ENCODE results near the gene KLHL17. TPM values are rescaled to one million over a fixed set of nuclear protein-coding genes. Genes with fewer than 3 reads are reported as not detected.

Gene KLHL17
- total RNA-seq, 1 experiment from 2014 or later, result 41.4 TPM

DNA sequence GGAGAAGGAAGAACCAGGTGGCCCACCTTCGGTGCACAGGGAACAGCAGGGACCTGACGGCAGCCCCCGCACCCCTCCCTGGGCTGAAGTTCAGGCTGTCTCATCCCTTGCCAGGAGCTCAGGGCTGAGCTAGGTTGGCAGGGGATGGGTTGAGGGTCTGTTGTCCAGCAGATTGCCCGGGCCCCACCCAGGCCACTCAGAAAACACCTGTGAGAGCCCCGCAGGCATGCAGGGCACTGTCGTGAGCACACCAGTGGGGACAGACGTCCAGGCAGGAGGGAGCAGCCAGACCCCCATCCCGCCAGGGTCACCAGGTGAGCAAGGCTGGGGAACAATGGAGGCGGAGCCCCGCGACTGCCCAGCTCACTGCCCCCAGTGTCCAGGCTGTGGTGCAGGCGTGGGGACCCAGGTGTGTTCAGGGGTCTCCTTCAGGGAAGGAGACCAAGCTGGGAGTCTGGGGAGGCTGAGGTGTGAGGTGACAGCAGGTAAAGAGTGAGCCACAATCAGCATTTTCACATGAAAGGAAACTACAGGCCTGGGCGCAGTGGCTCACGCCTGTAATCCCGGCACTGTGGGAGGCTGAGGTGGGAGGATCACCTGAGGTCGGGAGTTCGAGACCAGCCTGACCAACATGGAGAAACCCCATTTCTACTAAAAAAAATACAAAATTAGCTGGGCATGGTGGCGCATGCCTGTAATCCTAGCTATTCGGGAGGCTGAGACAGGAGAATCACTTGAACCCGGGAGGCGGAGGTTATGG lies 46.1 kb upstream of the KLHL17 start:
- Mint-ChIP-seq H3K9me3 (peaks cover 0 to 2% of the 10 kb centered on the region in 2 experiments; a peak in 2 of 5 replicates), H3K27me3 (ENCODE audit: low read depth) (peaks cover 87% of the 10 kb centered on the region), H3K4me1 (peaks cover 6 to 9% of the 10 kb centered on the region in 2 experiments; a peak in 3 of 4 replicates), H3K27ac (no peak overlapping the region), H3K36me3 (ENCODE audit: insufficient read depth in 1 of 3, low read depth in 3 of 3) (peaks cover 0 to 2% (median 0%) of the 10 kb centered on the region in 3 experiments; a peak in 1 of 7 replicates), H3K4me3 (no peak overlapping the region)
- Histone ChIP-seq H3K79me1 (ENCODE audit: insufficient read depth, low read depth, low read length, poor library complexity, severe bottlenecking) (no peaks in the 10 kb centered on the region), H2AK5ac (ENCODE audit: insufficient read length, low read length) (no peak overlapping the region), H4K5ac (ENCODE audit: insufficient read length, low read depth, low read length) (no peak overlapping the region), H3K27me3 (ENCODE audit: insufficient read depth, low read length) (no peaks in the 10 kb centered on the region; the same call in 1 of the 2 replicates), H3K18ac (ENCODE audit: insufficient read length, low read depth, low read length) (no peak overlapping the region), H2BK5ac (ENCODE audit: insufficient read length, low read length) (no peak overlapping the region), H3K23me2 (ENCODE audit: insufficient read length, low read depth, low read length, poor library complexity, severe bottlenecking) (no peaks in the 10 kb centered on the region), H3K4me2 (ENCODE audit: insufficient read depth, insufficient read length, low read length) (no peak overlapping the region), H3K4ac (ENCODE audit: low read depth, low read length) (no peak overlapping the region), H3K56ac (ENCODE audit: insufficient read length, low read depth, low read length) (no peak overlapping the region), H3K9ac (ENCODE audit: extremely low read depth, insufficient read length, low read length) (no peak overlapping the region), H3K14ac (ENCODE audit: insufficient read depth, low read length) (no peak overlapping the region; the same call in 1 of the 2 replicates), H4K8ac (replicated peaks; ENCODE audit: insufficient read length, low read depth, low read length) (no peak overlapping the region), H2AFZ (ENCODE audit: low read length) (no peak overlapping the region), H3K4me1 (ENCODE audit: insufficient read depth, low read length) (no peaks in the 10 kb centered on the region), H2BK120ac (ENCODE audit: low read depth, low read length, poor library complexity, severe bottlenecking) (no peak overlapping the region), H2BK12ac (ENCODE audit: insufficient read length, low read depth, low read length) (no peak overlapping the region), H4K91ac (ENCODE audit: insufficient read length, low read depth, low read length) (no peak overlapping the region), H3K27ac (ENCODE audit: insufficient read length, low read depth, low read length) (no peak overlapping the region), H2BK20ac (ENCODE audit: low read depth, low read length, poor library complexity, severe bottlenecking) (no peak overlapping the region), H4K20me1 (ENCODE audit: control insufficient read depth, insufficient read depth, insufficient read length) (no peaks in the 10 kb centered on the region), H3T11ph (ENCODE audit: low read length) (no peak overlapping the region), H2BK15ac (ENCODE audit: low read depth, low read length) (no peak overlapping the region), H3K9me3 (ENCODE audit: control insufficient read depth, low read depth, low read length) (no peaks in the 10 kb centered on the region), H3K79me2 (ENCODE audit: insufficient read depth, low read length) (no peaks in the 10 kb centered on the region), H3K23ac (ENCODE audit: insufficient read length, low read depth, low read length) (no peak overlapping the region)
- TF ChIP-seq, protein P1, sequence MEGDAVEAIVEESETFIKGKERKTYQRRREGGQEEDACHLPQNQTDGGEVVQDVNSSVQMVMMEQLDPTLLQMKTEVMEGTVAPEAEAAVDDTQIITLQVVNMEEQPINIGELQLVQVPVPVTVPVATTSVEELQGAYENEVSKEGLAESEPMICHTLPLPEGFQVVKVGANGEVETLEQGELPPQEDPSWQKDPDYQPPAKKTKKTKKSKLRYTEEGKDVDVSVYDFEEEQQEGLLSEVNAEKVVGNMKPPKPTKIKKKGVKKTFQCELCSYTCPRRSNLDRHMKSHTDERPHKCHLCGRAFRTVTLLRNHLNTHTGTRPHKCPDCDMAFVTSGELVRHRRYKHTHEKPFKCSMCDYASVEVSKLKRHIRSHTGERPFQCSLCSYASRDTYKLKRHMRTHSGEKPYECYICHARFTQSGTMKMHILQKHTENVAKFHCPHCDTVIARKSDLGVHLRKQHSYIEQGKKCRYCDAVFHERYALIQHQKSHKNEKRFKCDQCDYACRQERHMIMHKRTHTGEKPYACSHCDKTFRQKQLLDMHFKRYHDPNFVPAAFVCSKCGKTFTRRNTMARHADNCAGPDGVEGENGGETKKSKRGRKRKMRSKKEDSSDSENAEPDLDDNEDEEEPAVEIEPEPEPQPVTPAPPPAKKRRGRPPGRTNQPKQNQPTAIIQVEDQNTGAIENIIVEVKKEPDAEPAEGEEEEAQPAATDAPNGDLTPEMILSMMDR (conservative IDR thresholded peaks at IDR 0.05), result no peak
- no peak for DNase-seq
- no CpG with 5 or more reads among the region's 21 CpGs for WGBS (ENCODE audit: extremely low coverage, insufficient read length, low lambda C conversion rate)

All from H9 (cell line).